HEK293 (cell line): Measurements from ENCODE around the gene FBXL4.

Source experiments
- BCL11A ChIP-seq: fragments of 450-650 bp; formaldehyde crosslinking; IDR thresholded peaks from 2 replicates; pipeline ENCODE4 v1.5.1; 2016; ENCODE audit warnings: low read depth, missing biosample characterization, missing genetic modification characterization
- HOXC10 ChIP-seq: sonication (generic); formaldehyde crosslinking; IDR thresholded peaks from 2 replicates; pipeline ENCODE4 v1.8.1; 2023; ENCODE audit warnings: mild to moderate bottlenecking, missing genetic modification reagents
- KLF1 ChIP-seq: fragments of 450-650 bp; formaldehyde crosslinking; IDR thresholded peaks from 2 replicates; pipeline ENCODE4 v1.5.1; 2016; ENCODE audit warnings: missing biosample characterization, missing genetic modification characterization
- KLF16 ChIP-seq: fragments of 450-650 bp; formaldehyde crosslinking; IDR thresholded peaks from 2 replicates; pipeline ENCODE4 v1.5.1; 2017; ENCODE audit warnings: missing biosample characterization, missing genetic modification characterization
- KLF8 ChIP-seq: fragments of 450-650 bp; formaldehyde crosslinking; IDR thresholded peaks from 2 replicates; pipeline ENCODE4 v1.5.1; 2016; ENCODE audit warnings: missing biosample characterization, missing genetic modification characterization
- KLF9 ChIP-seq: fragments of 450-650 bp; formaldehyde crosslinking; IDR thresholded peaks from 2 replicates; pipeline ENCODE4 v1.5.1; 2016; ENCODE audit warnings: missing biosample characterization, missing genetic modification characterization, low read depth
- MYNN ChIP-seq: fragments of 450-650 bp; formaldehyde crosslinking; IDR thresholded peaks from 2 replicates; pipeline ENCODE4 v1.5.1; 2016; ENCODE audit warnings: missing biosample characterization, missing genetic modification characterization, borderline replicate concordance
- REPIN1 ChIP-seq: fragments of 450-650 bp; formaldehyde crosslinking; IDR thresholded peaks from 2 replicates; pipeline ENCODE4 v1.5.1; 2017; ENCODE audit warnings: missing biosample characterization, missing genetic modification characterization, low read depth
- WT1 ChIP-seq: fragments of 450-650 bp; formaldehyde crosslinking; IDR thresholded peaks from 2 replicates; pipeline ENCODE4 v1.5.1; 2016; ENCODE audit warnings: missing biosample characterization, missing genetic modification characterization
- ZBTB20 ChIP-seq: fragments of 450-650 bp; formaldehyde crosslinking; IDR thresholded peaks from 2 replicates; pipeline ENCODE4 v1.5.1; 2016; ENCODE audit warnings: missing biosample characterization, missing genetic modification characterization
- ZBTB8A ChIP-seq: fragments of 450-650 bp; formaldehyde crosslinking; IDR thresholded peaks from 2 replicates; pipeline ENCODE4 v1.5.1; 2016; ENCODE audit warnings: missing biosample characterization, missing genetic modification characterization
- ZNF10 ChIP-seq: fragments of 450-650 bp; formaldehyde crosslinking; IDR thresholded peaks from 2 replicates; pipeline ENCODE4 v1.5.1; 2017; ENCODE audit warnings: missing biosample characterization, missing genetic modification characterization
- ZNF132 ChIP-seq: fragments of 450-650 bp; formaldehyde crosslinking; IDR thresholded peaks from 2 replicates; pipeline ENCODE4 v1.5.1; 2017; ENCODE audit warnings: missing biosample characterization, missing genetic modification characterization, borderline replicate concordance
- ZNF184 ChIP-seq: fragments of 450-650 bp; IDR thresholded peaks from 2 replicates; pipeline ENCODE4 v1.5.1; 2018; ENCODE audit warnings: missing biosample characterization, mild to moderate bottlenecking, missing genetic modification characterization
- ZNF202 ChIP-seq: fragments of 450-650 bp; formaldehyde crosslinking; IDR thresholded peaks from 2 replicates; pipeline ENCODE4 v1.5.1; 2016; ENCODE audit warnings: missing biosample characterization, missing genetic modification characterization, borderline replicate concordance
- ZNF274 ChIP-seq, 2 experiments: fragments of 200-500 bp in 1 of 2; fragments of 450-650 bp in 1 of 2; sonication (Bioruptor generic) in 1 of 2; formaldehyde crosslinking in 1 of 2; IDR thresholded peaks; 2 replicates each; pipeline versions ENCODE4 v1.5.1 to v1.6.1; 2014 to 2016; ENCODE audit warnings: borderline replicate concordance in 1 of 2, inconsistent platforms in 1 of 2, low read length in 1 of 2, missing biosample characterization in 1 of 2, missing genetic modification characterization in 1 of 2
- ZNF292 ChIP-seq: fragments of 450-650 bp; formaldehyde crosslinking; IDR thresholded peaks from 2 replicates; pipeline ENCODE4 v1.5.1; 2016; ENCODE audit warnings: low read depth, missing biosample characterization, missing genetic modification characterization, borderline replicate concordance
- ZNF335 ChIP-seq: fragments of 450-650 bp; formaldehyde crosslinking; conservative IDR thresholded peaks from 2 replicates; pipeline ENCODE4 v1.5.1; 2016; ENCODE audit warnings: missing biosample characterization, missing genetic modification characterization
- ZNF544 ChIP-seq: fragments of 450-650 bp; formaldehyde crosslinking; IDR thresholded peaks from 2 replicates; pipeline ENCODE4 v1.5.0; 2017; ENCODE audit warnings: missing biosample characterization, missing genetic modification characterization
- ZNF555 ChIP-seq: fragments of 450-650 bp; formaldehyde crosslinking; conservative IDR thresholded peaks from 2 replicates; pipeline ENCODE4 v1.5.1; 2017; ENCODE audit warnings: missing biosample characterization, mild to moderate bottlenecking, missing genetic modification characterization, inconsistent platforms
- ZNF600 ChIP-seq: fragments of 450-650 bp; formaldehyde crosslinking; IDR thresholded peaks from 2 replicates; pipeline ENCODE4 v1.5.1; 2016; ENCODE audit warnings: missing biosample characterization, missing genetic modification characterization
- ZNF629 ChIP-seq: fragments of 450-650 bp; formaldehyde crosslinking; IDR thresholded peaks from 2 replicates; pipeline ENCODE4 v1.5.1; 2017; ENCODE audit warnings: missing biosample characterization, missing genetic modification characterization
- ZNF654 ChIP-seq: fragments of 450-650 bp; formaldehyde crosslinking; IDR thresholded peaks from 2 replicates; pipeline ENCODE4 v1.5.1; 2016; ENCODE audit warnings: low read depth, missing biosample characterization, missing genetic modification characterization
- ZNF670 ChIP-seq: fragments of 450-650 bp; formaldehyde crosslinking; IDR thresholded peaks from 2 replicates; pipeline ENCODE4 v1.5.1; 2016; ENCODE audit warnings: missing biosample characterization, missing genetic modification characterization, low read depth
- ZNF747 ChIP-seq: fragments of 450-650 bp; formaldehyde crosslinking; IDR thresholded peaks from 2 replicates; pipeline ENCODE4 v1.5.1; 2016; ENCODE audit warnings: missing biosample characterization, missing genetic modification characterization
- ZXDB ChIP-seq: fragments of 450-650 bp; formaldehyde crosslinking; IDR thresholded peaks from 2 replicates; pipeline ENCODE4 v1.5.1; 2016; ENCODE audit warnings: missing biosample characterization, missing genetic modification characterization
- TF ChIP-seq, protein P1 (sequence below): fragments of 450-650 bp; formaldehyde crosslinking; optimal IDR thresholded peaks from 2 replicates; pipeline ENCODE3; 2016; ENCODE audit warnings: missing biosample characterization, mild to moderate bottlenecking, missing genetic modification characterization
- TF ChIP-seq, protein P2 (sequence below): fragments of 450-650 bp; formaldehyde crosslinking; IDR thresholded peaks from 2 replicates; pipeline ENCODE4 v1.5.1; 2016; ENCODE audit warnings: missing biosample characterization, missing genetic modification characterization
- TF ChIP-seq, protein P3 (sequence below): fragments of 450-650 bp; formaldehyde crosslinking; IDR thresholded peaks from 2 replicates; pipeline ENCODE4 v1.5.1; 2016; ENCODE audit warnings: missing biosample characterization, missing genetic modification characterization
- TF ChIP-seq, protein P4 (sequence below): fragments of 450-650 bp; formaldehyde crosslinking; IDR thresholded peaks from 2 replicates; pipeline ENCODE4 v1.5.1; 2016; ENCODE audit warnings: missing biosample characterization, missing genetic modification characterization
- TF ChIP-seq, protein P5 (sequence below): fragments of 450-650 bp; formaldehyde crosslinking; IDR thresholded peaks from 2 replicates; pipeline ENCODE4 v1.5.1; 2017; ENCODE audit warnings: missing biosample characterization, missing genetic modification characterization

FBXL4 gene

DNA sequence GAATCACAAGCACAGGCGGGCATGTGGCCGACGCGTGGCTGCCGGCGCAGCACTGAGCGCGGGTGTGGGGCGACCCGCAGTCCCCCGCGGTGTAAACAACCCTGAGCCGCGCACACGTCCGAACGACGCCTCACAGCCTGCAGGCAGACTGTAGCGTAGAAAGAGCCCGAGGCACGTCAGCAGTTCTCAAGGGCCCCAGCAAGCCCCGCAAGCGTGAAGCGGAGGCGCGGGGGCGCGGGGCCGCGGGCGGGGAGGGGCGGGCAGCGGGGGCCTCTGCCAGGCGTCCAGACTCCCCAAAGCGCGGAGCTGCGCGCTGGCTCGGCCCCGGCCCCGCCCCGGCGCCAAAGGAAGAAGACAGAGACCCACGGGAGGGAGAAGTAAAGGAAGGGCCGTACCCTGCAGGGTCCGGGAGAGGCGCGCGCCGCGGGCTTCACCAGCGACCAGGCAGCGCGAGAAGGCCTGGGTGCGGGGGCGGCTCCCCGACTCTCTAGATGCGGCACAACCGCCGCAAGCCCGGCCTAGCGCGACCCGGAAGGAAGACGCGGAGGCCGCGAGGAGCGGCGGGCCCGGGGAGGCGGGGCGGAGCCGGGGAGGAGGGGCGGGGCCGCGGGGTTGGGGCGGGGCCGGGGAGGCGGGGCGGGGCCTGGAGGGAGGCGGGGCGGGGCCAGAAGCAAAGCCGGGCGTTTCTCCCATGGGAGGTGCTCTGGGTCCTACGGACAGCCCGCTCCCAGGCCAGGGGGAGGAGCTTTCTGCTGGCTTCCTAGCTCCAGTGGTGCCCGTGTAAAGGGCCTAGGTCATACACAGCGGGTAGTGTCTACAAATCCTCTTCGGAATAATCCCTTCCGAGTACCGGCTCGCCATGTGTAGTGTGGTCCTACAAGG is at the start of gene FBXL4 (continued):
- 0 out of 2 replicates have a peak, but pooled peaks have one; percentile 46 for TF ChIP-seq HOXC10 (CRISPR knock-in tag)
- no peak for TF ChIP-seq ZNF274 (IDR thresholded peaks at IDR 0.05; ENCODE audit: low read length)
- TF ChIP-seq ZNF274 (tag by site-specific recombination; IDR thresholded peaks at IDR 0.05; ENCODE audit: borderline replicate concordance) = no peak
- TF ChIP-seq, protein P1, sequence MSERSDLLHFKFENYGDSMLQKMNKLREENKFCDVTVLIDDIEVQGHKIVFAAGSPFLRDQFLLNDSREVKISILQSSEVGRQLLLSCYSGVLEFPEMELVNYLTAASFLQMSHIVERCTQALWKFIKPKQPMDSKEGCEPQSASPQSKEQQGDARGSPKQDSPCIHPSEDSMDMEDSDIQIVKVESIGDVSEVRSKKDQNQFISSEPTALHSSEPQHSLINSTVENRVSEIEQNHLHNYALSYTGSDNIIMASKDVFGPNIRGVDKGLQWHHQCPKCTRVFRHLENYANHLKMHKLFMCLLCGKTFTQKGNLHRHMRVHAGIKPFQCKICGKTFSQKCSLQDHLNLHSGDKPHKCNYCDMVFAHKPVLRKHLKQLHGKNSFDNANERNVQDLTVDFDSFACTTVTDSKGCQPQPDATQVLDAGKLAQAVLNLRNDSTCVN (tag by site-specific recombination) = peak; percentile 93
- TF ChIP-seq, protein P2, sequence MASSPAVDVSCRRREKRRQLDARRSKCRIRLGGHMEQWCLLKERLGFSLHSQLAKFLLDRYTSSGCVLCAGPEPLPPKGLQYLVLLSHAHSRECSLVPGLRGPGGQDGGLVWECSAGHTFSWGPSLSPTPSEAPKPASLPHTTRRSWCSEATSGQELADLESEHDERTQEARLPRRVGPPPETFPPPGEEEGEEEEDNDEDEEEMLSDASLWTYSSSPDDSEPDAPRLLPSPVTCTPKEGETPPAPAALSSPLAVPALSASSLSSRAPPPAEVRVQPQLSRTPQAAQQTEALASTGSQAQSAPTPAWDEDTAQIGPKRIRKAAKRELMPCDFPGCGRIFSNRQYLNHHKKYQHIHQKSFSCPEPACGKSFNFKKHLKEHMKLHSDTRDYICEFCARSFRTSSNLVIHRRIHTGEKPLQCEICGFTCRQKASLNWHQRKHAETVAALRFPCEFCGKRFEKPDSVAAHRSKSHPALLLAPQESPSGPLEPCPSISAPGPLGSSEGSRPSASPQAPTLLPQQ (tag by site-specific recombination) = no peak
- no peak for TF ChIP-seq ZNF654 (tag by site-specific recombination)
- 0 out of 2 replicates have a peak, but pooled peaks have one; percentile 52 for TF ChIP-seq KLF8 (tag by site-specific recombination)
- peak; percentile 15; the same call in 1 of the 2 replicates for TF ChIP-seq ZBTB20 (tag by site-specific recombination)
- peak; percentile 45; the same call in 1 of the 2 replicates for TF ChIP-seq ZBTB8A (tag by site-specific recombination)
- no peak for TF ChIP-seq ZNF10 (tag by site-specific recombination)
- TF ChIP-seq MYNN (tag by site-specific recombination) = no peak
- no peak for TF ChIP-seq ZNF292 (tag by site-specific recombination)
- TF ChIP-seq, protein P3, sequence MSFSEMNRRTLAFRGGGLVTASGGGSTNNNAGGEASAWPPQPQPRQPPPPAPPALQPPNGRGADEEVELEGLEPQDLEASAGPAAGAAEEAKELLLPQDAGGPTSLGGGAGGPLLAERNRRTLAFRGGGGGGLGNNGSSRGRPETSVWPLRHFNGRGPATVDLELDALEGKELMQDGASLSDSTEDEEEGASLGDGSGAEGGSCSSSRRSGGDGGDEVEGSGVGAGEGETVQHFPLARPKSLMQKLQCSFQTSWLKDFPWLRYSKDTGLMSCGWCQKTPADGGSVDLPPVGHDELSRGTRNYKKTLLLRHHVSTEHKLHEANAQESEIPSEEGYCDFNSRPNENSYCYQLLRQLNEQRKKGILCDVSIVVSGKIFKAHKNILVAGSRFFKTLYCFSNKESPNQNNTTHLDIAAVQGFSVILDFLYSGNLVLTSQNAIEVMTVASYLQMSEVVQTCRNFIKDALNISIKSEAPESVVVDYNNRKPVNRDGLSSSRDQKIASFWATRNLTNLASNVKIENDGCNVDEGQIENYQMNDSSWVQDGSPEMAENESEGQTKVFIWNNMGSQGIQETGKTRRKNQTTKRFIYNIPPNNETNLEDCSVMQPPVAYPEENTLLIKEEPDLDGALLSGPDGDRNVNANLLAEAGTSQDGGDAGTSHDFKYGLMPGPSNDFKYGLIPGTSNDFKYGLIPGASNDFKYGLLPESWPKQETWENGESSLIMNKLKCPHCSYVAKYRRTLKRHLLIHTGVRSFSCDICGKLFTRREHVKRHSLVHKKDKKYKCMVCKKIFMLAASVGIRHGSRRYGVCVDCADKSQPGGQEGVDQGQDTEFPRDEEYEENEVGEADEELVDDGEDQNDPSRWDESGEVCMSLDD (tag by site-specific recombination) = 0 out of 2 replicates have a peak, but pooled peaks have one; percentile 62
- TF ChIP-seq ZNF747 (tag by site-specific recombination) = no peak
- TF ChIP-seq, protein P4, sequence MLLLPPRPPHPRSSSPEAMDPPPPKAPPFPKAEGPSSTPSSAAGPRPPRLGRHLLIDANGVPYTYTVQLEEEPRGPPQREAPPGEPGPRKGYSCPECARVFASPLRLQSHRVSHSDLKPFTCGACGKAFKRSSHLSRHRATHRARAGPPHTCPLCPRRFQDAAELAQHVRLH (tag by site-specific recombination) = no peak
- 0 out of 2 replicates have a peak, but pooled peaks have one; percentile 51 for TF ChIP-seq ZNF335
- TF ChIP-seq ZNF670 (tag by site-specific recombination) = no peak
- TF ChIP-seq ZNF629 (tag by site-specific recombination) = no peak
- 0 out of 2 replicates have a peak, but pooled peaks have one; percentile 43 for TF ChIP-seq ZNF202 (tag by site-specific recombination)
- TF ChIP-seq, protein P5, sequence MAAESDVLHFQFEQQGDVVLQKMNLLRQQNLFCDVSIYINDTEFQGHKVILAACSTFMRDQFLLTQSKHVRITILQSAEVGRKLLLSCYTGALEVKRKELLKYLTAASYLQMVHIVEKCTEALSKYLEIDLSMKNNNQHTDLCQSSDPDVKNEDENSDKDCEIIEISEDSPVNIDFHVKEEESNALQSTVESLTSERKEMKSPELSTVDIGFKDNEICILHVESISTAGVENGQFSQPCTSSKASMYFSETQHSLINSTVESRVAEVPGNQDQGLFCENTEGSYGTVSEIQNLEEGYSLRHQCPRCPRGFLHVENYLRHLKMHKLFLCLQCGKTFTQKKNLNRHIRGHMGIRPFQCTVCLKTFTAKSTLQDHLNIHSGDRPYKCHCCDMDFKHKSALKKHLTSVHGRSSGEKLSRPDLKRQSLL (tag by site-specific recombination) = no peak
- no peak for TF ChIP-seq ZNF544 (tag by site-specific recombination)
- TF ChIP-seq WT1 (tag by site-specific recombination) = no peak
- 0 out of 2 replicates have a peak, but pooled peaks have one; percentile 20 for TF ChIP-seq ZNF600 (tag by site-specific recombination)
- TF ChIP-seq KLF9 = peak; percentile 56; the same call in 1 of the 2 replicates
- no peak for TF ChIP-seq ZNF132 (tag by site-specific recombination)
- 0 out of 2 replicates have a peak, but pooled peaks have one; percentile 17 for TF ChIP-seq ZXDB (tag by site-specific recombination)
- no peak for TF ChIP-seq REPIN1 (tag by site-specific recombination)
- TF ChIP-seq KLF1 (tag by site-specific recombination) = peak; percentile 26; the same call in 1 of the 2 replicates
- 0 out of 2 replicates have a peak, but pooled peaks have one; percentile 32 for TF ChIP-seq BCL11A (tag by site-specific recombination)
- TF ChIP-seq ZNF555 = no peak
- no peak for TF ChIP-seq ZNF184
- TF ChIP-seq KLF16 (tag by site-specific recombination) = 0 out of 2 replicates have a peak, but pooled peaks have one; percentile 9
